PFSK-1 (cell line): ENCODE results near the gene TACO1.

Experiments
- POLR2AphosphoS5 ChIP-seq: IDR thresholded peaks from 2 replicates; pipeline ENCODE4 v1.6.1; 2012; ENCODE audit warnings: low read depth, mild to moderate bottlenecking, control low read depth, low read length, moderate library complexity
- REST ChIP-seq, 2 experiments: IDR thresholded peaks; 2 replicates each; pipeline versions ENCODE4 v1.6.1 to v1.8.0; 2011 to 2012; ENCODE audit warnings: low read depth in 2 of 2, low read length in 2 of 2, control low read depth in 1 of 2, inconsistent platforms in 1 of 2, mild to moderate bottlenecking in 1 of 2, moderate library complexity in 1 of 2; ENCODE audit not compliant: insufficient read depth in 1 of 2
- SIN3A ChIP-seq: IDR thresholded peaks from 2 replicates; pipeline ENCODE4 v1.6.1; 2012; ENCODE audit warnings: mild to moderate bottlenecking, low read length, moderate library complexity, borderline replicate concordance; ENCODE audit not compliant: insufficient read depth

- TF ChIP-seq SIN3A = no peak
- no peak for TF ChIP-seq POLR2AphosphoS5
- no peak for TF ChIP-seq REST (IDR thresholded peaks at IDR 0.05; ENCODE audit: insufficient read depth in 1 of 2, low read depth in 2 of 2, low read length in 2 of 2)
These were observed 20.6 kb downstream of the TACO1 start for GRCh38 chr17:63621229-63621683.
